Muscle of leg (tissue), 11 donors: ENCODE data around the gene FAM168B. TPM values are rescaled to one million over a fixed set of nuclear protein-coding genes. Genes with fewer than 3 reads are reported as not detected.

ENCODE experiments used
- DNase-seq: peaks from one replicate; pipeline ENCODE4 v3.0.0; 2013
- H3K27ac ChIP-seq: one replicate; pipeline ENCODE4 v1.5.1; 2013; ENCODE audit warnings: mild to moderate bottlenecking, low read length, control low read depth
- H3K27me3 ChIP-seq: one replicate; pipeline ENCODE4 v1.6.1; 2013; ENCODE audit warnings: low read length; ENCODE audit not compliant: control insufficient read depth, insufficient read depth
- H3K36me3 ChIP-seq: one replicate; pipeline ENCODE4 v1.6.1; 2013; ENCODE audit warnings: low read length; ENCODE audit not compliant: control insufficient read depth, insufficient read depth
- H3K4me1 ChIP-seq: one replicate; pipeline ENCODE4 v1.6.1; 2013; ENCODE audit warnings: low read length; ENCODE audit not compliant: control insufficient read depth, insufficient read depth
- H3K4me3 ChIP-seq: one replicate; pipeline ENCODE4 v1.5.1; 2013; ENCODE audit warnings: low read length, control low read depth
- H3K9me3 ChIP-seq: replicated peaks from 2 replicates; pipeline ENCODE4 v1.6.1; 2013; ENCODE audit warnings: low read depth, low read length; ENCODE audit not compliant: control insufficient read depth
- WGBS: methylation state at CpG from one replicate; pipeline ENCODE4 v1.1.5; 2013; ENCODE audit warnings: missing lambda C conversion rate; ENCODE audit not compliant: insufficient coverage; 5-methylcytosine and 5-hydroxymethylcytosine counted together
- polyA plus RNA-seq, 8 donors: library from polyadenylated mRNA; unstranded; fragments of 120-200 nt; gene quantifications; one replicate each; pipeline versions ENCODE4 v1.2.1 to v1.2.3, GENCODE V29; 2013; ENCODE audit warnings: inconsistent platforms in 1 of 8, low replicate concordance in 1 of 8; ENCODE audit not compliant: insufficient read length in 8 of 8, insufficient read depth in 1 of 8
- total RNA-seq: library from RNA; stranded (reverse); fragments of 120-200 nt; gene quantifications from one replicate; pipeline ENCODE4 v1.2.4, GENCODE V29; 2013

The FAM168B gene
- total and polyA plus RNA-seq, 9 donors, result 45.8 to 83.5 (median 73.8) TPM

- H3K27me3 ChIP-seq, result no peaks in the 10 kb centered on the region
- H3K4me1 ChIP-seq, result peaks cover 6% of the 10 kb centered on the region
- 96% methylated on average over 9 of the region's 18 CpGs for WGBS
- DNase-seq, result no peak
- H3K36me3 ChIP-seq, result peaks cover 59% of the 10 kb centered on the region
- H3K9me3 ChIP-seq, result no peaks in the 10 kb centered on the region
- no peak overlapping the region for H3K27ac ChIP-seq
- no peak overlapping the region for H3K4me3 ChIP-seq
Observed at GRCh38 chr2:131046918-131047652, 46.2 kb downstream of the FAM168B start.

- Histone ChIP-seq H3K4me3 (no peak overlapping the region), H3K36me3 (peaks cover 51% of the 10 kb centered on the region), H3K9me3 (no peaks in the 10 kb centered on the region), H3K27me3 (no peaks in the 10 kb centered on the region), H3K4me1 (peaks cover 6% of the 10 kb centered on the region), H3K27ac (no peak overlapping the region)
- 89% methylated on average over 22 of the region's 32 CpGs for WGBS
- no peak for DNase-seq
Observed at GRCh38 chr2:131046028-131046917, 47.0 kb downstream of the FAM168B start.

DNA sequence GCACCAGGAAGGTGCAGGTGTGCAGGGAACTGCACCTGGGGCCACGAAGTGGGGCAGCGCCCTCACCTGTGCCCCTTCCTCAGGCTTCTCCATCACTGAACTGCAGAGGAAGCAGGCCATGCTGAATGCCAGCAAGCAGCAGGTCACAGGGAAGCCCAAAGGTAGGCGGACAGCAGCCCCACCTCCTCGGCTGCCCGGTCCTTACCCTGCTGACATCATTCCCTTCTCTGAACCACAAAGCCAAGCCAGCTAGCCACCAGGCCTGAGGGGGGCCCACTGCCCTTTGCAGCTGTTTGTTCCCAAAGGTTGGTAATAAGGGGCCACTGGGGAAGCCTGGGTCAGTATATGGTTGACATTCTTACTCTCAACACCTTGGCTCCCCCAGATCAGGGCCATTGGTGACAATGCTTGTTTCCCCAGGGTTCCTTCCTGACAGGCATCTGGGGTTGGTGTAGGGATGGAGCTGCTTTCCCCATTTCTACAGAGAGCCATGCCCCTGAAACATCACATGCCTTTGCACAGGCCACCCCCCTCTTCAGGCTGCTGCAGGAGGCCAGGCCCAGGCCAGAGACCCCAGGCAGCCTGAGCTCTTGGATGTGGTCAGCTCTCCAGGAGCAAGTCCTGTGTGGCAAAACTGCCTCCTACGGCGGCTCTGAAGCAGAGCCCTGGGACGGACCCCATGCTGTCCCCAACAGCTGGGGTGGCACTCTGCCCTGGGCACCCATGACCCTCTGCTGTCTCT is 47.8 kb downstream of the FAM168B start:
- no peaks in the 10 kb centered on the region for H3K9me3 ChIP-seq
- H3K4me3 ChIP-seq, result no peak overlapping the region
- H3K4me1 ChIP-seq, result peaks cover 11% of the 10 kb centered on the region
- 91% methylated on average over 6 of the region's 8 CpGs for WGBS
- H3K27ac ChIP-seq, result no peak overlapping the region
- peaks cover 7% of the 10 kb centered on the region for H3K27me3 ChIP-seq
- DNase-seq, result no peak
- H3K36me3 ChIP-seq, result peaks cover 43% of the 10 kb centered on the region

DNA sequence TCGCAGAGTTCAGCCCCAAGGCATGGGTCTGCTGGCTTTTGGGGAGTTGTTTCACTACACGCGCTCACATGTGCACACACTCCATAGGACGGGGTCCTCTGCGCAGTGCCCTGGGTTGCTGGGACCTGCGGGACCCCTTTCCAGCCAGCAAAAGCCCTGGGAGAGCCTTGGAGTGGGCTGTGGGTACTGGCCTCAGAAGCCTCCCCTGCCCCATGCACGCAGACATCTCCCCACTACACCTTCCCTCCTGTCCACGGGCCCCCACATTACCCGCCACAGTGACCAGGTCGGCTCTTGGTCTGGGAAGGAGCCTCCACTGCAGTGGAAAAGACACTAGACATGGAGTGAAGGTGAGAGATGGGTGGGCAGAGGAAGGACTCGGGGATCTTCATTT is 48.5 kb downstream of the FAM168B start:
- no peak for DNase-seq
- peaks cover 17% of the 10 kb centered on the region for H3K4me1 ChIP-seq
- peaks cover 14% of the 10 kb centered on the region for H3K27me3 ChIP-seq
- H3K27ac ChIP-seq, result no peak overlapping the region
- H3K4me3 ChIP-seq, result no peak overlapping the region
- WGBS, result 90% methylated on average over 6 of the region's 11 CpGs
- H3K36me3 ChIP-seq, result peaks cover 37% of the 10 kb centered on the region
- H3K9me3 ChIP-seq, result no peaks in the 10 kb centered on the region

DNA sequence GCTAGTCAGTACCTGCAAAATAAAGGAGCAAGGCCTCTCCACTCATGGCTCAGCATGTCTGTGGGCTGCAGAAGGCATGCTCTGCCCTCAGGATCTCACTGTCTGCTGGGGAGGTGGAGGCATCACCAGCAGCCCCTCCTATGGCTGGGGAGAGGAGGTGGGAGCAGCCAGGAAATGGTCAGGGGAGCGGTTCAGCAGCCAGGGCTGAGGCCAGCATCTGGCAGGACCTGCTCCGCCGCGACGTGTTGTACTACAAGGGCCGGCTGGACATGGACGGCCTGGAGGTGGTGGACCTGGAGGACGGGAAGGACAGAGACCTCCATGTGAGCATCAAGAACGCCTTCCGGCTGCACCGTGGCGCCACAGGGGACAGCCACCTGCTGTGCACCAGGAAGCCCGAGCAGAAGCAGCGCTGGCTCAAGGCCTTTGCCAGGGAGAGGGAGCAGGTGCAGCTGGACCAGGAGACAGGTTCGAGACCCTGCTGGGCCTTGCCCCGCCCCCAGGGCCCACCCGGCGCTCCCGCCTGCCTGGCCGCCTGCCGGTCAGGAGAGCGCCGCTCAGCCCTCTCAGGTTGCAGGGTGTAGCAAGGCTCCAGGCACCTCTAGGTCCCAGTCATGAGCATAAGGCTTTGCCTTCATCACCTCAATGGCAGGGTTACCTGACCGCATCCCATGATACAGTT is 49.0 kb downstream of the FAM168B start:
- peaks cover 34% of the 10 kb centered on the region for H3K36me3 ChIP-seq
- H3K4me1 ChIP-seq, result peaks cover 17% of the 10 kb centered on the region
- 72% methylated on average over 23 of the region's 24 CpGs for WGBS
- no peak overlapping the region for H3K4me3 ChIP-seq
- H3K9me3 ChIP-seq, result no peaks in the 10 kb centered on the region
- DNase-seq, result no peak
- no peak overlapping the region for H3K27ac ChIP-seq
- H3K27me3 ChIP-seq, result peaks cover 19% of the 10 kb centered on the region

GRCh38 chr2:131043199-131044074 is 49.8 kb downstream of the FAM168B start:
- peaks cover 26% of the 10 kb centered on the region for H3K36me3 ChIP-seq
- 82% methylated on average over 14 of the region's 18 CpGs for WGBS
- no peak overlapping the region for H3K4me3 ChIP-seq
- no peak for DNase-seq
- H3K27me3 ChIP-seq, result peaks cover 24% of the 10 kb centered on the region
- no peaks in the 10 kb centered on the region for H3K9me3 ChIP-seq
- no peak overlapping the region for H3K27ac ChIP-seq
- peaks cover 17% of the 10 kb centered on the region for H3K4me1 ChIP-seq

- no peak overlapping the region for H3K27ac ChIP-seq
- H3K9me3 ChIP-seq, result no peaks in the 10 kb centered on the region
- 89% methylated on average over 3 of the region's 7 CpGs for WGBS
- H3K27me3 ChIP-seq, result peaks cover 32% of the 10 kb centered on the region
- no peak for DNase-seq
- no peak overlapping the region for H3K4me3 ChIP-seq
- H3K36me3 ChIP-seq, result peaks cover 20% of the 10 kb centered on the region
- H3K4me1 ChIP-seq, result peaks cover 17% of the 10 kb centered on the region
Observed at GRCh38 chr2:131042148-131042775, 51.0 kb downstream of the FAM168B start.

- Histone ChIP-seq H3K27me3 (peaks cover 37% of the 10 kb centered on the region), H3K9me3 (no peaks in the 10 kb centered on the region), H3K27ac (no peak overlapping the region), H3K4me3 (no peak overlapping the region), H3K36me3 (peaks cover 15% of the 10 kb centered on the region), H3K4me1 (peaks cover 17% of the 10 kb centered on the region)
- 79% methylated on average over 14 of the region's 14 CpGs for WGBS
- no peak for DNase-seq
Observed at GRCh38 chr2:131041402-131042147, 51.7 kb downstream of the FAM168B start.
